ENCODE data around the gene ABHD17A. TPM values are rescaled to one million over a fixed set of nuclear protein-coding genes. Genes with fewer than 3 reads are reported as not detected.

The ABHD17A gene
- total and polyA plus RNA-seq, 7 experiments from 2014 or later, result 92.9 to 175 (median 135) TPM

DNA sequence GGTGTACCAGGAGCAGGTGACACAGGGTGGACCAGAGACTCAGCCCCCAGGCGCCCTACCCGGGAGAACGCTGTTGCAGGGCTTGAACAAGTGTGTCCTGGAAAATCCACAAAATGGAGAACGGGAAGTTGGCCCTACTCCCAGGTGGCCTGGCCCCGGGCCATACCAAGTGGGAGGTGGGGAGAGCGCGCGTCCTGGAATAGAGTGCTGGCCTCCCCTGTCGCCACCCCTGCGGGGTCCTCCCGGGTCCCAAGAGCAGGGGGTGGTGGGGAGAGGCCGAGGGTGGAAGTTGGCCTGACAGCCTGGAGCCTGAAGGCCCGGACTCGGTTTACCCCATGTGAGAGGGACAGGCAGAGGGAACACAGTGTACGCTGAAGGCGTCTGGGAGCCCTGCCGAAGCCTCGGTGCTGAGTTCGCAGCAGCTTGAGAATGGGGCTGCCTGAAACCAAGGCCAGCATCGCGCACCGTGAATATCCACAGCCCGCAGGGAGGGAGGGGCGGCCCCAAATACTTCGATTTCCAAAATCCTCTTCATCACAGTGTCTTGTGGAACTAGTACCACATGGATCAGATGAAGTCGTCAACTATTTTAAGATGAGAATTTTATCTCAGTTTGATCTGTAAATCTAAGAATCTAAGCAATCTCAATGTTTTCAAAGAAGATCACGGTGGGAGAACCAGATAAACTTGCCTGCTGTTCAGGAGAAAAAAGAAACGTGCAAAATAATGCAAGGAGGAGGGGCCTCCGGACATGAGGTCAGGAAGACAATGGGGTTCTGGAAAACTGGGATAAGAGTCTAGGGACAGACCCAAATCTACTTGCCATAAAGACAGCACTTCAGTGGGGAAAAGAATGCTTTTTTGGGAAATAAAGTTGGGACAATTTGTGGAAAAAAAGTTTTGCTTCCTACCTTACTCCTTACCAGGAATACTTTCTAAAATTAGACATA, 11.5 kb downstream of the ABHD17A start:
- peak overlapping the region; percentile 95 to 100 (median 98) for H3K4me3 Mint-ChIP-seq
- H3K27me3 Mint-ChIP-seq, result peaks cover 0 to 2% (median 0%) of the 10 kb centered on the region in 5 donors
- H3K4me3 ChIP-seq (ENCODE audit: low read length), result peak overlapping the region; percentile 83
- peak overlapping the region; percentile 93 to 99 (median 98) for H3K27ac Mint-ChIP-seq
- no peaks in the 10 kb centered on the region for H3K27me3 ChIP-seq (ENCODE audit: control insufficient read depth in 2 of 2, insufficient read depth in 2 of 2, low read length in 2 of 2)
- CTCF ChIA-PET, result no interaction called here
- no peaks in the 10 kb centered on the region for H3K9me3 ChIP-seq (ENCODE audit: control insufficient read depth in 2 of 3, low read length in 3 of 3)
- peak overlapping the region; percentile 98 for H3K27ac ChIP-seq (ENCODE audit: low read depth, low read length)
- POLR2A ChIA-PET, result interaction anchor here (0.6 to 3.2 kb wide), 5 partner anchors 8 to 169 kb away, joined by 3 to 40 read pairs (median 5); no protein-coding TSS in a partner anchor
- H3K9me3 Mint-ChIP-seq, result no peaks in the 10 kb centered on the region
- intact Hi-C loops (cut with micrococcal nuclease), result no loop called here
- H3K4me1 ChIP-seq (ENCODE audit: control insufficient read depth in 2 of 2, insufficient read depth in 2 of 2, low read length in 2 of 2), result peaks cover 21 to 26% of the 10 kb centered on the region in 2 donors
- H3K36me3 ChIP-seq (ENCODE audit: control insufficient read depth in 2 of 3, insufficient read depth in 3 of 3, low read length in 3 of 3), result peaks cover 0 to 41% (median 4%) of the 10 kb centered on the region in 3 experiments
- peaks cover 13 to 43% (median 27%) of the 10 kb centered on the region in 7 donors for H3K4me1 Mint-ChIP-seq
- H3K36me3 Mint-ChIP-seq, result peaks cover 0 to 13% (median 0%) of the 10 kb centered on the region in 5 donors
- ATAC-seq, result no peak
- no peak for DNase-seq

DNA sequence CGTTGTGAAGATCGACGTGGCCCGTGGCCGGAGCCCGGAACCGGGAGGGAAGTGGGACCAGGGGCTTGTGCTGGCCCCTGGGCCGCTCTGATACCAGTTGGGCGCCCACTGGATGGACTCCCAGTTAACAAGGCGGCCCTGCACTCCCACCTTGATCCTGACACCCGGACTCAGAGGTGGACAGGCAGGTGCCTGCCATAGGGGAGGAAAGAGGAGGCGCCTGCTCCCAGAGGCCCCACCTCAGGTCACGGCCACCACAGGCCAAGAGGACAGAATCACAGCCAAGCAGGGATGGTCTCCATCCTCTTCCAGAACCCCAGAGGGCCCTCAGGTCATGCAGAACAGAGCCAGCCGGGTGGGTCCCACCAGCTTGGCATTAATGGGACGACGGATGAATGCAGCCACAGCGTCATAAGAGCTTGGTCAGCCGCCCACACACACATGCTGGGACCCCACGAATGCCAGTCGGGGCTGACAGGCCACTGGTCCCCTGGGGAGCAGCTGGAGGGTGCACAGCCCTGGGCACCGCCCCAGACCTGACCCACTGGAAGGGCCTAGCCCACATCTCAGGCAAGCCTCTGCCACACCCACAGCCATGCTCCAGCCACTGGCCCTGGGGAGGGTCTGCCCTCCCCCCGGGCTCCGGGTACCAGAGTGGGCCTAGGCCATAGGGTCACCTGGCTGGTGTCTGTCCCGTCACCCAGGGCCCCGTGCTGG, 12.3 kb downstream of the ABHD17A start:
- peaks cover 16 to 47% (median 28%) of the 10 kb centered on the region in 7 donors for H3K4me1 Mint-ChIP-seq
- no peaks in the 10 kb centered on the region for H3K27me3 ChIP-seq (ENCODE audit: control insufficient read depth in 2 of 2, insufficient read depth in 2 of 2, low read length in 2 of 2)
- no peak overlapping the region for H3K4me3 ChIP-seq (ENCODE audit: low read length)
- ChIA-PET POLR2A (no interaction called here), CTCF (interaction anchor here (0.5 kb wide), 2 partner anchors 24 to 30 kb away, joined by 3 to 7 read pairs; no protein-coding TSS in a partner anchor)
- H3K4me3 Mint-ChIP-seq, result peak overlapping the region in 6 of 10 donors; percentile 16 to 98 (median 26)
- H3K4me1 ChIP-seq (ENCODE audit: control insufficient read depth in 2 of 2, insufficient read depth in 2 of 2, low read length in 2 of 2), result peaks cover 21 to 26% of the 10 kb centered on the region in 2 donors
- H3K27me3 Mint-ChIP-seq, result peaks cover 0 to 2% (median 0%) of the 10 kb centered on the region in 5 donors
- H3K27ac ChIP-seq (ENCODE audit: low read depth, low read length), result peak overlapping the region; percentile 98
- H3K36me3 ChIP-seq (ENCODE audit: control insufficient read depth in 2 of 3, insufficient read depth in 3 of 3, low read length in 3 of 3), result peaks cover 0 to 38% (median 4%) of the 10 kb centered on the region in 3 experiments
- ATAC-seq (no peak), DNase-seq (no peak)
- peaks cover 0 to 13% (median 0%) of the 10 kb centered on the region in 5 donors for H3K36me3 Mint-ChIP-seq
- intact Hi-C loops (cut with micrococcal nuclease), result no loop called here
- no peaks in the 10 kb centered on the region for H3K9me3 Mint-ChIP-seq
- no peaks in the 10 kb centered on the region for H3K9me3 ChIP-seq (ENCODE audit: control insufficient read depth in 2 of 3, low read length in 3 of 3)
- H3K27ac Mint-ChIP-seq, result peak overlapping the region in 5 of 9 donors; percentile 21 to 96 (median 63)

DNA sequence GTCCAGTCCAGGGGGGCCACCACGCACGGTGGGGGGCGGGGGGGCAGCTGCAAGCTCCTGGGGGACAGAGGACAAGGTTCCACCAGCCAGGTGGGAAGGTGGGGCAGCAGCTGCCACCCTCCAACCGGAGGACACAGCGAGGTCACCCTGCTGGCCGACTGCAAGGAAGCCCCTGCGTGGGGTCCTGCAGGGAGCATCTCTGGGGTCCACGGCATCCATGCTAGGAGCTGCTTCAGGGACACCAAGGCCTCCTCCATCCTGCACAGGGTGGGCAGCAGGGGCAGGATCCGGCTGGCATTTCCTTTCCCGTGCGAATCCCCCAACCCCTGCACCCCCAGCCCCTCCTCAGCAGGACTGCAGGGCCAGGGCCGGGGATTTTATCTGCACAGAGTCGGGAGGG, 13.7 kb downstream of the ABHD17A start:
- H3K4me1 Mint-ChIP-seq, result peaks cover 16 to 56% (median 36%) of the 10 kb centered on the region in 7 donors
- ChIA-PET POLR2A (interaction anchor here (0.6 kb wide), 1 partner anchor 30 kb away, joined by 3 read pairs; no protein-coding TSS in a partner anchor), CTCF (no interaction called here)
- H3K4me3 Mint-ChIP-seq, result no peak overlapping the region
- intact Hi-C loops (cut with micrococcal nuclease), result no loop called here
- Histone ChIP-seq H3K9me3 (ENCODE audit: control insufficient read depth in 2 of 3, low read length in 3 of 3) (no peaks in the 10 kb centered on the region), H3K27me3 (ENCODE audit: control insufficient read depth in 2 of 2, insufficient read depth in 2 of 2, low read length in 2 of 2) (no peaks in the 10 kb centered on the region), H3K4me1 (ENCODE audit: control insufficient read depth in 2 of 2, insufficient read depth in 2 of 2, low read length in 2 of 2) (peaks cover 21 to 26% of the 10 kb centered on the region in 2 donors), H3K4me3 (ENCODE audit: low read length) (no peak overlapping the region), H3K27ac (ENCODE audit: low read depth, low read length) (no peak overlapping the region), H3K36me3 (ENCODE audit: control insufficient read depth in 2 of 3, insufficient read depth in 3 of 3, low read length in 3 of 3) (peaks cover 0 to 38% (median 4%) of the 10 kb centered on the region in 3 experiments)
- H3K9me3 Mint-ChIP-seq, result no peaks in the 10 kb centered on the region
- no peak for DNase-seq
- H3K36me3 Mint-ChIP-seq, result peaks cover 0 to 13% (median 0%) of the 10 kb centered on the region in 5 donors
- ATAC-seq, result no peak
- H3K27me3 Mint-ChIP-seq, result peaks cover 0 to 2% (median 0%) of the 10 kb centered on the region in 5 donors
- H3K27ac Mint-ChIP-seq, result no peak overlapping the region

DNA sequence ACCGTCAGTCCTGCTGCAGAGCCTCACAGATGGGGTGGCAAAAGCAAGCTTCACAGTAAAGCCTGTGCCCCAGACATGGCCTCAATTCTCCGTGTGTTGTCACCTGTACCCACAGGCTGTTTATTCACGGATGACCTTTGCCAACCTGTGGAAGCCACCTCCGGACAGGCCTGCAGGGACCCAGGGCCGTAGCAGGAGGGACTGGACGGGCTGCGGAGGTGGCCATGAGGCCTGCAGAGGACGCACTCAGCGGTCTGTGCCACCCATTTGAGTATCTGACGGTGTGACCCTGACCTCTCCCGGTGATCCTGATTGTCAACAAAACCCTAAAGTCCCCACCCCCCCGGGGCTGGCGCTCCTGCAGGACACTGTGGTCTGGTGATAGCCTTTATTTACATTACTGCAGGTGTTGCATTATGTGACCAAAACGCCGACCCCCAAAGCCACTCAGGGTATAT, 14.1 kb downstream of the ABHD17A start:
- no peak overlapping the region for H3K4me3 ChIP-seq (ENCODE audit: low read length)
- ChIA-PET POLR2A (interaction anchor here (0.7 kb wide), 1 partner anchor 20 kb away, joined by 5 read pairs; no protein-coding TSS in a partner anchor), CTCF (interaction anchor here (0.6 kb wide), 1 partner anchor 123 kb away, joined by 12 read pairs; no protein-coding TSS in a partner anchor)
- no peaks in the 10 kb centered on the region for H3K9me3 ChIP-seq (ENCODE audit: control insufficient read depth in 2 of 3, low read length in 3 of 3)
- ATAC-seq (no peak), DNase-seq (no peak)
- H3K36me3 Mint-ChIP-seq, result peaks cover 0 to 13% (median 0%) of the 10 kb centered on the region in 5 donors
- H3K36me3 ChIP-seq (ENCODE audit: control insufficient read depth in 2 of 3, insufficient read depth in 3 of 3, low read length in 3 of 3), result peaks cover 0 to 38% (median 4%) of the 10 kb centered on the region in 3 experiments
- peaks cover 16 to 21% of the 10 kb centered on the region in 2 donors for H3K4me1 ChIP-seq (ENCODE audit: control insufficient read depth in 2 of 2, insufficient read depth in 2 of 2, low read length in 2 of 2)
- peaks cover 0 to 2% (median 0%) of the 10 kb centered on the region in 5 donors for H3K27me3 Mint-ChIP-seq
- no peak overlapping the region for H3K27ac ChIP-seq (ENCODE audit: low read depth, low read length)
- no peak overlapping the region for H3K27ac Mint-ChIP-seq
- no peaks in the 10 kb centered on the region for H3K27me3 ChIP-seq (ENCODE audit: control insufficient read depth in 2 of 2, insufficient read depth in 2 of 2, low read length in 2 of 2)
- H3K4me1 Mint-ChIP-seq, result peaks cover 16 to 52% (median 33%) of the 10 kb centered on the region in 7 donors
- no peaks in the 10 kb centered on the region for H3K9me3 Mint-ChIP-seq
- intact Hi-C loops (cut with micrococcal nuclease), result no loop called here
- peak overlapping the region in 1 of 10 donors; percentile 41 for H3K4me3 Mint-ChIP-seq

DNA sequence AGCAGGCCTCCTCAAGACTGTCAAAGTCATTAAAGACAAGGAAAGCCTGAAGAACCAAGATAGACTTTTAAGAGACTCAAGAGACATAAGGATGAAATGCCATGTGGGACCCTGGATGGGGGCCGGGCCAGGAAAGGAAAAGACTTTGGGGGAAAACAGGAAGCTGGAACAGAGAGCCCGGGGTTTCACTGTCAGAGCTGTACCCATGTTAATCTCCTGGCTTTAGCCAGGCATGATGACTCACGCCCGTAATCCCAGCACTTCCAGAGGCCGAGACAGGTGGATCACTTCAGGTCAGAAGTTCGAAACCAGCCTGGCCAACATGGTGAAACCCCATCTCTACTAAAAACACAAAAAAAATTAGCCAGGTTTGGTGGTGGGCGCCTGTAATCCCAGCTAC, 16.3 kb downstream of the ABHD17A start:
- Histone ChIP-seq H3K4me3 (ENCODE audit: low read length) (no peak overlapping the region), H3K27me3 (ENCODE audit: control insufficient read depth in 2 of 2, insufficient read depth in 2 of 2, low read length in 2 of 2) (no peaks in the 10 kb centered on the region), H3K27ac (ENCODE audit: low read depth, low read length) (no peak overlapping the region), H3K4me1 (ENCODE audit: control insufficient read depth in 2 of 2, insufficient read depth in 2 of 2, low read length in 2 of 2) (peaks cover 13 to 16% of the 10 kb centered on the region in 2 donors), H3K36me3 (ENCODE audit: control insufficient read depth in 2 of 3, insufficient read depth in 3 of 3, low read length in 3 of 3) (peaks cover 0 to 31% (median 4%) of the 10 kb centered on the region in 3 experiments), H3K9me3 (ENCODE audit: control insufficient read depth in 2 of 3, low read length in 3 of 3) (no peaks in the 10 kb centered on the region)
- H3K9me3 Mint-ChIP-seq, result no peaks in the 10 kb centered on the region
- ChIA-PET POLR2A (interaction anchor here (0.6 to 1.2 kb wide), 2 partner anchors 11 to 27 kb away, joined by 3 read pairs; no protein-coding TSS in a partner anchor), CTCF (no interaction called here)
- H3K4me1 Mint-ChIP-seq, result peaks cover 7 to 42% (median 23%) of the 10 kb centered on the region in 7 donors
- ATAC-seq (no peak), DNase-seq (no peak)
- H3K36me3 Mint-ChIP-seq, result peaks cover 0 to 6% (median 0%) of the 10 kb centered on the region in 5 donors
- H3K27ac Mint-ChIP-seq, result peak overlapping the region in 4 of 9 donors; percentile 51 to 76 (median 64)
- no peaks in the 10 kb centered on the region for H3K27me3 Mint-ChIP-seq
- H3K4me3 Mint-ChIP-seq, result peak overlapping the region in 1 of 10 donors; percentile 72
- intact Hi-C loops (cut with micrococcal nuclease), result no loop called here

DNA sequence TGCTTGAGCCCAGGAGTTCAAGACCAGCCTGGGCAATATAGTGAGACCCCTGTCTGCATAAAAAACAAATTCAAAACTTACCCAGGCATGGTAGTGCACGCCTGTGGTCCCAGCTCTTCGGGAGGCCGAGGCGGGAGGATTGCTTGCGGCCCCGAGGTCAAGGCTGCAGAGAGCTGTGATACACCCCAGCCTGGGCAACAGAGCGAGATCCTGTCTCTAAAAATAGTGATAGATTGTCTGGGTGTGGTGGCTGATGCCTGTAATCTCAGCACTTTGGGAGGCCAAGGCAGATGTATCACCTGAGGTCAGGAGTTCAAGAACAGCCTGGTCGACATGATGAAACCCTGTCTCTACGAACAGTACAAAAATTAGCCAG, 18.0 kb downstream of the ABHD17A start:
- Histone ChIP-seq H3K36me3 (ENCODE audit: control insufficient read depth in 2 of 3, insufficient read depth in 3 of 3, low read length in 3 of 3) (peaks cover 0 to 17% (median 4%) of the 10 kb centered on the region in 3 experiments), H3K27me3 (ENCODE audit: control insufficient read depth in 2 of 2, insufficient read depth in 2 of 2, low read length in 2 of 2) (no peaks in the 10 kb centered on the region), H3K9me3 (ENCODE audit: control insufficient read depth in 2 of 3, low read length in 3 of 3) (no peaks in the 10 kb centered on the region), H3K27ac (ENCODE audit: low read depth, low read length) (no peak overlapping the region), H3K4me3 (ENCODE audit: low read length) (no peak overlapping the region), H3K4me1 (ENCODE audit: control insufficient read depth in 2 of 2, insufficient read depth in 2 of 2, low read length in 2 of 2) (peaks cover 0 to 3% of the 10 kb centered on the region in 2 donors)
- Mint-ChIP-seq H3K27me3 (no peaks in the 10 kb centered on the region), H3K4me1 (peaks cover 5 to 28% (median 16%) of the 10 kb centered on the region in 7 donors), H3K9me3 (no peaks in the 10 kb centered on the region), H3K27ac (peak overlapping the region in 7 of 9 donors; percentile 31 to 83 (median 72)), H3K36me3 (peaks cover 0 to 4% (median 0%) of the 10 kb centered on the region in 5 donors), H3K4me3 (peak overlapping the region in 1 of 10 donors; percentile 20)
- ATAC-seq (no peak), DNase-seq (no peak)
- intact Hi-C loops (cut with micrococcal nuclease), result no loop called here
- ChIA-PET POLR2A (interaction anchor here (0.6 to 4.0 kb wide), 3 partner anchors 8 to 556 kb away, joined by 3 to 40 read pairs (median 5); partner anchors contain the start of genes ADAT3 and SCAMP4), CTCF (interaction anchor here (0.8 kb wide), 1 partner anchor 10 kb away, joined by 3 read pairs; no protein-coding TSS in a partner anchor)
